K562 (cell line): ENCODE measurements around the gene CLDN24. TPM values are rescaled to one million over a fixed set of nuclear protein-coding genes. Genes with fewer than 3 reads are reported as not detected.

ENCODE experiments used
- ATAC-seq: fragments of 200-7000 bp; cut with Tn5 transposase; 3 replicates; pipeline ENCODE4 v1.9.1; 2020; ENCODE audit warnings: moderate library complexity
- BruUV-seq: library from RNA; stranded (reverse); fragments of 400-500 nt; replicated peaks from 2 replicates; lab custom pipeline; 2021; lab: Mats Ljungman, UMichigan
- CTCF ChIA-PET: fragments of 300-600 bp; formaldehyde crosslinking; extraction: SDS; loops from one replicate; lab custom pipeline; 2021; ENCODE audit warnings: low intra/inter-chr PET ratio; lab: Yijun Ruan, JAX
- POLR2A ChIA-PET: fragments of 300-600, 350-650 bp; sonication (Branson Sonifier 250); formaldehyde crosslinking; extraction: SDS; loops from one replicate; lab custom pipeline; 2021; ENCODE audit warnings: antibody characterized with exemption, inconsistent platforms; lab: Yijun Ruan, JAX
- DNase-seq, 4 experiments: peaks; one replicate each; pipeline versions ENCODE4 v3.0.0 to v3.0.0-alpha.2; 2011 to 2018; ENCODE audit warnings: low spot score in 3 of 4, mixed read lengths in 3 of 4; ENCODE audit errors: extremely low read depth in 1 of 4
- FAIRE-seq: peaks from 2 replicates; lab custom pipeline; 2011; peaks lifted over from hg19 to GRCh38; lab: Jason Lieb, UNC
- H2AFZ ChIP-seq: 2 replicates; pipeline ENCODE4 v1.6.0; 2011; ENCODE audit warnings: low read depth, low read length, control low read depth, inconsistent platforms
- H3K27ac ChIP-seq: fragments of 200-600 bp; 3 replicates; pipeline ENCODE4 v1.8.0; 2011; ENCODE audit warnings: low read depth, mild to moderate bottlenecking, control low read depth, inconsistent platforms, low read length, moderate library complexity, mixed read lengths; ENCODE audit errors: extremely low read depth
- H3K27me3 ChIP-seq, 2 experiments: fragments of 300-600 bp in 1 of 2; 2 replicates in 1 of 2; 3 replicates in 1 of 2; pipeline versions ENCODE4 v1.6.0 to v1.8.0; 2011; ENCODE audit warnings: inconsistent platforms in 2 of 2, low read length in 2 of 2, mild to moderate bottlenecking in 1 of 2, mixed read lengths in 1 of 2, moderate library complexity in 1 of 2; ENCODE audit not compliant: control insufficient read depth in 2 of 2, insufficient read depth in 2 of 2
- H3K36me3 ChIP-seq: fragments of 300-600 bp; 3 replicates; pipeline ENCODE4 v1.8.0; 2011; ENCODE audit warnings: mild to moderate bottlenecking, low read length, inconsistent platforms; ENCODE audit not compliant: control insufficient read depth, insufficient read depth
- H3K4me1 ChIP-seq, 2 experiments: fragments of 200-600 bp in 1 of 2; replicated peaks in 1 of 2; 2 replicates in 1 of 2; 3 replicates in 1 of 2; pipeline versions ENCODE4 v1.5.1 to v1.8.0; 2011; ENCODE audit warnings: inconsistent platforms in 2 of 2, low read length in 2 of 2, mild to moderate bottlenecking in 1 of 2, mixed read lengths in 1 of 2, moderate library complexity in 1 of 2; ENCODE audit not compliant: control insufficient read depth in 2 of 2, insufficient read depth in 2 of 2
- H3K4me2 ChIP-seq: 2 replicates; pipeline ENCODE4 v1.6.1; 2011; ENCODE audit warnings: low read length, control low read depth, inconsistent platforms, mixed read lengths; ENCODE audit not compliant: insufficient read depth
- H3K4me3 ChIP-seq: fragments of 200-600 bp; sonication (generic), shearing (Covaris generic); 2 replicates; pipeline ENCODE4 v1.5.1; 2016; ENCODE audit warnings: control low read depth, inconsistent platforms
- H3K79me2 ChIP-seq: fragments of 200-600 bp; 3 replicates; pipeline ENCODE4 v1.8.0; 2011; ENCODE audit warnings: low read length, inconsistent platforms; ENCODE audit not compliant: control insufficient read depth, insufficient read depth
- H3K9ac ChIP-seq, 2 experiments: 2 replicates each; pipeline versions ENCODE4 v1.6.0 to v1.6.1; 2011; ENCODE audit warnings: low read depth in 2 of 2, low read length in 2 of 2, control low read depth in 1 of 2, inconsistent platforms in 1 of 2, mild to moderate bottlenecking in 1 of 2, mixed read lengths in 1 of 2; ENCODE audit not compliant: insufficient read depth in 1 of 2
- H3K9me1 ChIP-seq: one replicate; pipeline ENCODE4 v1.6.0; 2011; ENCODE audit warnings: inconsistent platforms, mild to moderate bottlenecking, low read length, moderate library complexity; ENCODE audit not compliant: control insufficient read depth, insufficient read depth
- H3K9me3 ChIP-seq: replicated peaks from 2 replicates; pipeline ENCODE4 v1.5.1; 2011; ENCODE audit warnings: low read depth, low read length, inconsistent platforms; ENCODE audit not compliant: control insufficient read depth, insufficient read depth
- H4K20me1 ChIP-seq: replicated peaks from 2 replicates; pipeline ENCODE4 v1.6.1; 2011; ENCODE audit warnings: low read length, inconsistent platforms, mixed read lengths; ENCODE audit not compliant: control insufficient read depth, insufficient read depth
- CBFA2T3 ChIP-seq: fragments of 450-650 bp; IDR thresholded peaks from 2 replicates; pipeline ENCODE4 v1.6.1; 2017
- GABPA ChIP-seq: fragments of 200-800 bp; sonication (Bioruptor generic); conservative IDR thresholded peaks from 2 replicates; pipeline ENCODE4 v1.6.1; 2016; ENCODE audit warnings: low read depth, missing genetic modification characterization, missing compliant biosample characterization
- HEY1 ChIP-seq: fragments of 250-450 bp; sonication (Bioruptor Pico); IDR thresholded peaks from 2 replicates; pipeline ENCODE4 v1.5.0; 2020; ENCODE audit warnings: mild to moderate bottlenecking, moderate library complexity, borderline replicate concordance
- KDM1A ChIP-seq, 2 experiments: fragments of 450-650 bp; IDR thresholded peaks; 2 replicates each; pipeline ENCODE4 v1.6.1; 2016; ENCODE audit warnings: mild to moderate bottlenecking in 2 of 2
- KHSRP ChIP-seq: fragments of 450-650 bp; IDR thresholded peaks from 2 replicates; pipeline ENCODE4 v1.6.1; 2017
- NCOR1 ChIP-seq: fragments of 450-650 bp; IDR thresholded peaks from 2 replicates; pipeline ENCODE4 v1.6.1; 2016; ENCODE audit warnings: mild to moderate bottlenecking, moderate library complexity
- SAP30 ChIP-seq: fragments of 200-600 bp; sonication (generic); IDR thresholded peaks from 2 replicates; pipeline ENCODE4 v1.6.1; 2012; ENCODE audit warnings: borderline replicate concordance, low read depth, mild to moderate bottlenecking, moderate library complexity, low read length, control low read depth, inconsistent platforms; ENCODE audit not compliant: insufficient read depth, poor library complexity, severe bottlenecking
- ZBTB2 ChIP-seq: fragments of 450-650 bp; IDR thresholded peaks from 2 replicates; pipeline ENCODE4 v1.6.1; 2016; ENCODE audit warnings: antibody characterized with exemption
- ZC3H8 ChIP-seq: fragments of 450-650 bp; IDR thresholded peaks from 2 replicates; pipeline ENCODE4 v1.6.1; 2017
- ZNF121 ChIP-seq: sonication (generic); formaldehyde crosslinking; conservative IDR thresholded peaks from 2 replicates; pipeline ENCODE4 v1.8.0; 2022; ENCODE audit warnings: missing genetic modification reagents
- ZNF324 ChIP-seq: fragments of 250-450 bp; sonication (Bioruptor Pico); IDR thresholded peaks from 2 replicates; pipeline ENCODE4 v1.4.0; 2020; ENCODE audit warnings: mild to moderate bottlenecking
- ZNF395 ChIP-seq: fragments of 200-800 bp; sonication (Bioruptor generic); IDR thresholded peaks from 2 replicates; pipeline ENCODE4 v1.6.1; 2017; ENCODE audit warnings: missing genetic modification characterization, missing compliant biosample characterization
- ZNF445 ChIP-seq: fragments of 250-450 bp; sonication (Bioruptor Pico); IDR thresholded peaks from 2 replicates; pipeline ENCODE4 v1.4.0; 2020; ENCODE audit warnings: low read depth, mild to moderate bottlenecking, moderate library complexity
- WGBS: fragments of 100-300 bp; shearing (Covaris generic); methylation state at CpG from one replicate; pipeline ENCODE4 v1.1.6; 2016; ENCODE audit warnings: low coverage, mixed read lengths; ENCODE audit not compliant: insufficient coverage; ENCODE audit errors: missing lambda C conversion rate; 5-methylcytosine and 5-hydroxymethylcytosine counted together
- in situ Hi-C: fragments of 300-500 bp; cut with MboI; formaldehyde crosslinking; loops from 4 replicates; pipeline ENCODE4 v1.15.0; 2018; ENCODE audit warnings: inconsistent platforms, mixed read lengths
- intact Hi-C: fragments of 100-400 bp; cut with micrococcal nuclease; formaldehyde crosslinking; loops from 2 replicates; pipeline ENCODE4 v1.14.2; 2022
- polyA plus RNA-seq, 8 experiments: library from polyadenylated mRNA; depleted of rRNA in 4 of 8; stranded (reverse) in 5 of 8; unstranded in 3 of 8; fragments of >200 nt; fragmentation: Nextera tagmentation in 2 of 8; fragmentation: Illumina TruSeq in 1 of 8; extraction: Ambion mirVana in 2 of 8; extraction: Trizol in 1 of 8; gene quantifications; 2 replicates each; pipeline versions ENCODE4 v1.2.1 to v1.2.3, GENCODE V29; 2011 to 2014; ENCODE audit warnings: inconsistent platforms in 1 of 8, missing spikeins in 1 of 8
- total RNA-seq, 7 experiments: library from RNA; depleted of rRNA in 6 of 7; stranded (reverse); fragments of >200 nt in 6 of 7; fragmentation: Illumina TruSeq in 2 of 7; extraction: Trizol in 2 of 7; gene quantifications; 2 replicates each; pipeline versions ENCODE4 v1.2.1 to v1.2.3, GENCODE V29; 2011 to 2021; ENCODE audit warnings: low replicate concordance in 1 of 7

CLDN24 gene
- total and polyA plus RNA-seq, 9 of the 15 experiments (the other 6 are each of a cell fraction or from before 2014, with no cell fraction given): not detected

- TF ChIP-seq ZBTB2 (no peak), ZNF445 (CRISPR knock-in tag) (0 out of 2 replicates have a peak, but pooled peaks have one; percentile 0), CBFA2T3 (0 out of 2 replicates have a peak, but pooled peaks have one; percentile 13)
Observed at GRCh38 chr4:183349673-183350072, 27.4 kb upstream of the CLDN24 start (continued).

- DNase-seq (peak; percentile 64 to 83 (median 74)), FAIRE-seq (peak; percentile 92), ATAC-seq (peak; percentile 85)
- H4K20me1 ChIP-seq: no peaks in the 10 kb centered on the region
- H3K9me3 ChIP-seq: no peaks in the 10 kb centered on the region
- no peaks in the 10 kb centered on the region for H3K9me1 ChIP-seq
- peak overlapping the region; percentile 26 to 49; a peak in 3 of 4 replicates for H3K9ac ChIP-seq
- no peaks in the 10 kb centered on the region for H3K27me3 ChIP-seq
- ChIA-PET POLR2A (no interaction called here), CTCF (interaction anchor here (0.6 kb wide), 1 partner anchor 80 kb away, joined by 3 read pairs; no protein-coding TSS in a partner anchor)
- H3K4me1 ChIP-seq: peaks cover 10 to 22% of the 10 kb centered on the region in 2 experiments; a peak in 4 of 5 replicates
- WGBS: 30% methylated on average over 17 of the region's 17 CpGs
- peak overlapping the region; percentile 79 for H2AFZ ChIP-seq
- in situ Hi-C loops (no loop called here), intact Hi-C loops (loop anchor here (1.0 kb wide), 1 partner anchor 46 kb away; no protein-coding TSS in a partner anchor)
- H3K79me2 ChIP-seq: no peaks in the 10 kb centered on the region
- peak overlapping the region; percentile 83 for H3K27ac ChIP-seq
- H3K4me3 ChIP-seq: no peak overlapping the region
- H3K4me2 ChIP-seq: peak overlapping the region; percentile 57
- BruUV-seq: TSS peak; percentile 99
- H3K36me3 ChIP-seq: no peaks in the 10 kb centered on the region
- TF ChIP-seq KDM1A (IDR thresholded peaks at IDR 0.05): no peak
- TF ChIP-seq NCOR1: peak; percentile 11; the same call in 1 of the 2 replicates
- no peak for TF ChIP-seq SAP30
- peak; percentile 90 for TF ChIP-seq ZNF324 (CRISPR knock-in tag)
- no peak for TF ChIP-seq KHSRP
- TF ChIP-seq GABPA: peak; percentile 71
- TF ChIP-seq HEY1 (CRISPR knock-in tag): peak; percentile 93; the same call in 1 of the 2 replicates
- TF ChIP-seq ZNF395 (CRISPR knock-in tag): peak; percentile 100
- peak; percentile 94; the same call in 1 of the 2 replicates for TF ChIP-seq ZC3H8
- TF ChIP-seq ZNF121 (CRISPR knock-in tag): no peak
Observed at GRCh38 chr4:183348706-183349659, 26.8 kb upstream of the CLDN24 start.
